Measurements from ENCODE around the gene TCIRG1. TPM values are rescaled to one million over a fixed set of nuclear protein-coding genes. Genes with fewer than 3 reads are reported as not detected.

TCIRG1 gene
- total and polyA plus RNA-seq, 2 of the 13 experiments (the other 11 are each of a cell fraction or from before 2014, with no cell fraction given): 48.0 to 69.6 TPM

- no peak for TF ChIP-seq TRIM22 (IDR thresholded peaks at IDR 0.05)
- no peak for TF ChIP-seq CBX5 (CRISPR knock-in tag; IDR thresholded peaks at IDR 0.05; ENCODE audit: borderline replicate concordance)
- TF ChIP-seq ZNF18 (CRISPR knock-in tag; IDR thresholded peaks at IDR 0.05; ENCODE audit: insufficient replicate concordance): no peak
- TF ChIP-seq ZNF576 (CRISPR knock-in tag; IDR thresholded peaks at IDR 0.05): no peak
- no peak for TF ChIP-seq ZNF230 (CRISPR knock-in tag; IDR thresholded peaks at IDR 0.05)
- TF ChIP-seq SP140L (CRISPR knock-in tag; IDR thresholded peaks at IDR 0.05; ENCODE audit: borderline replicate concordance): no peak
- TF ChIP-seq CHCHD3 (CRISPR knock-in tag; IDR thresholded peaks at IDR 0.05): no peak
- TF ChIP-seq GLMP (CRISPR knock-in tag; IDR thresholded peaks at IDR 0.05; ENCODE audit: borderline replicate concordance): no peak
- TF ChIP-seq REST (IDR thresholded peaks at IDR 0.05; ENCODE audit: borderline replicate concordance in 1 of 2, low read depth in 1 of 2, low read length in 2 of 2): no peak
- peak; percentile 38; the same call in 1 of the 2 replicates for TF ChIP-seq MAX (IDR thresholded peaks at IDR 0.05)
- TF ChIP-seq ZFY (CRISPR knock-in tag; IDR thresholded peaks at IDR 0.05): no peak
- TF ChIP-seq YY1 (IDR thresholded peaks at IDR 0.05; ENCODE audit: insufficient read depth, insufficient replicate concordance, low read depth, low read length): no peak
- TF ChIP-seq SRSF1 (optimal IDR thresholded peaks at IDR 0.05; ENCODE audit: low read depth, low read length): no peak
- 0 out of 4 replicates have a peak, but pooled peaks of 1 of the 2 experiments have one; percentile 22 for TF ChIP-seq HMGXB4 (CRISPR knock-in tag; IDR thresholded peaks at IDR 0.05; ENCODE audit: borderline replicate concordance in 1 of 2, low read depth in 1 of 2)
- TF ChIP-seq NONO (IDR thresholded peaks at IDR 0.05): no peak
- 0 out of 2 replicates have a peak, but pooled peaks have one; percentile 30 for TF ChIP-seq NONO (CRISPR knock-in tag; conservative IDR thresholded peaks at IDR 0.05)
- no peak for TF ChIP-seq ZNF850 (CRISPR knock-in tag; conservative IDR thresholded peaks at IDR 0.05)
- no peak for TF ChIP-seq BHLHE40 (IDR thresholded peaks at IDR 0.05; ENCODE audit: low read length)
Observed at GRCh38 chr11:68076371-68077042, 37.7 kb downstream of the TCIRG1 start (continued).

Measured in HepG2 (cell line).